GM23338 (cell line): ENCODE measurements around the gene WDR54. TPM values are rescaled to one million over a fixed set of nuclear protein-coding genes. Genes with fewer than 3 reads are reported as not detected.
A peak's percentile ranks its signal among the peaks of the same experiment; 100 is the strongest.

ENCODE experiments used
- ATAC-seq: fragments of 200-7000 bp; cut with Tn5 transposase; 3 replicates; pipeline ENCODE4 v1.9.1; 2020
- DNase-seq: peaks from one replicate; pipeline ENCODE4 v3.0.0-alpha.2; 2015; ENCODE audit warnings: low spot score
- H2AFZ ChIP-seq: fragments of 200-600 bp; sonication (generic); 2 replicates; pipeline ENCODE4 v1.8.0; 2016; ENCODE audit warnings: antibody characterized with exemption, mild to moderate bottlenecking, moderate library complexity
- H3F3A ChIP-seq: fragments of 200-600 bp; sonication (generic); replicated peaks from 2 replicates; pipeline ENCODE4 v1.8.0; 2017; ENCODE audit warnings: antibody characterized with exemption, mixed run types, low read depth
- H3K27ac ChIP-seq: fragments of 200-600 bp; sonication (generic); 2 replicates; pipeline ENCODE4 v1.6.1; 2016; ENCODE audit warnings: low read depth
- H3K27me3 ChIP-seq: fragments of 200-600 bp; sonication (generic); 2 replicates; pipeline ENCODE4 v1.8.0; 2016; ENCODE audit warnings: mild to moderate bottlenecking, mixed run types, moderate library complexity; ENCODE audit not compliant: insufficient read depth
- H3K36me3 ChIP-seq: fragments of 200-600 bp; sonication (generic); 2 replicates; pipeline ENCODE4 v1.8.0; 2016; ENCODE audit warnings: mild to moderate bottlenecking; ENCODE audit not compliant: insufficient read depth
- H3K4me1 ChIP-seq: fragments of 200-600 bp; sonication (generic); 2 replicates; pipeline ENCODE4 v1.8.0; 2016; ENCODE audit warnings: mild to moderate bottlenecking, moderate library complexity; ENCODE audit not compliant: insufficient read depth
- H3K4me2 ChIP-seq: fragments of 200-600 bp; sonication (generic); 2 replicates; pipeline ENCODE4 v1.7.1; 2017; ENCODE audit warnings: mixed run types
- H3K4me3 ChIP-seq: fragments of 200-600 bp; sonication (generic); 2 replicates; pipeline ENCODE4 v1.6.1; 2016; ENCODE audit warnings: mixed run types
- H3K79me2 ChIP-seq: fragments of 200-600 bp; sonication (generic); replicated peaks from 2 replicates; pipeline ENCODE4 v1.8.0; 2017; ENCODE audit warnings: mild to moderate bottlenecking; ENCODE audit not compliant: insufficient read depth
- H3K9me2 ChIP-seq: fragments of 200-600 bp; sonication (generic); 2 replicates; pipeline ENCODE4 v1.8.0; 2017; ENCODE audit not compliant: insufficient read depth
- H4K20me1 ChIP-seq: fragments of 200-600 bp; sonication (generic); replicated peaks from 2 replicates; pipeline ENCODE4 v1.8.0; 2017; ENCODE audit warnings: mild to moderate bottlenecking; ENCODE audit not compliant: insufficient read depth
- H3K27ac Mint-ChIP-seq: 2 replicates; pipeline ENCODE4 v1.8.0; 2020; ENCODE audit warnings: inconsistent platforms, mild to moderate bottlenecking, moderate library complexity, mixed read lengths
- H3K27me3 Mint-ChIP-seq: 3 replicates; pipeline ENCODE4 v1.8.0; 2022; ENCODE audit warnings: low read depth, mild to moderate bottlenecking, moderate library complexity, mixed read lengths, inconsistent platforms; ENCODE audit not compliant: insufficient read depth, poor library complexity
- H3K36me3 Mint-ChIP-seq: 3 replicates; pipeline ENCODE4 v1.8.0; 2021; ENCODE audit warnings: low read depth, mild to moderate bottlenecking, inconsistent platforms, moderate library complexity, mixed read lengths
- H3K4me1 Mint-ChIP-seq: 3 replicates; pipeline ENCODE4 v1.8.0; 2020; ENCODE audit warnings: mild to moderate bottlenecking, inconsistent platforms, mixed read lengths
- H3K4me3 Mint-ChIP-seq: 3 replicates; pipeline ENCODE4 v1.8.0; 2021; ENCODE audit warnings: moderate library complexity, mild to moderate bottlenecking, inconsistent platforms, mixed read lengths
- H3K9me3 Mint-ChIP-seq: 3 replicates; pipeline ENCODE4 v1.8.0; 2020; ENCODE audit warnings: moderate library complexity, mild to moderate bottlenecking, inconsistent platforms, mixed read lengths
- CREB1 ChIP-seq: fragments of 250-450 bp; sonication (Bioruptor Pico); IDR thresholded peaks from 2 replicates; pipeline ENCODE4 v1.5.0; 2020; ENCODE audit warnings: low read depth, mild to moderate bottlenecking, moderate library complexity
- CTCF ChIP-seq, 2 experiments: fragments of 200-600 bp in 1 of 2; sonication (generic) in 1 of 2; conservative IDR thresholded peaks; 2 replicates each; pipeline versions ENCODE4 v1.5.1 to v1.6.1; 2016 to 2017; ENCODE audit warnings: antibody characterized with exemption in 2 of 2, low read depth in 2 of 2, mild to moderate bottlenecking in 2 of 2, moderate library complexity in 1 of 2
- EZH2 ChIP-seq: fragments of 200-600 bp; sonication (generic); IDR thresholded peaks from one replicate; pipeline ENCODE4 v1.8.0; 2017; ENCODE audit warnings: antibody characterized with exemption, mild to moderate bottlenecking, low read depth; ENCODE audit not compliant: unreplicated experiment
- JUNB ChIP-seq: IDR thresholded peaks from one replicate; pipeline ENCODE4 v1.6.1; 2016; ENCODE audit warnings: antibody characterized with exemption; ENCODE audit not compliant: unreplicated experiment
- NANOG ChIP-seq: IDR thresholded peaks from 2 replicates; pipeline ENCODE4 v1.6.1; 2016; ENCODE audit warnings: antibody characterized with exemption, borderline replicate concordance
- polyA plus RNA-seq: library from polyadenylated mRNA; unstranded; fragments of >200 nt; fragmentation: Nextera tagmentation; extraction: Ambion mirVana; gene quantifications from 2 replicates; pipeline ENCODE4 v1.2.1, GENCODE V29; 2016
- total RNA-seq: library from RNA; depleted of rRNA; stranded (reverse); fragments of >200 nt; shearing (Covaris generic); gene quantifications from 2 replicates; pipeline ENCODE4 v1.2.3, GENCODE V29; 2014
- TF ChIP-seq, protein P1 (sequence below): fragments of 250-450 bp; sonication (Bioruptor Pico); IDR thresholded peaks from 2 replicates; pipeline ENCODE4 v1.5.0; 2020; ENCODE audit warnings: mild to moderate bottlenecking, moderate library complexity

The WDR54 gene
- total and polyA plus RNA-seq, 2 experiments from 2014 or later = 41.3 to 42.6 TPM

GRCh38 chr2:74457129-74457548 is 35.6 kb downstream of the WDR54 start:
- Histone ChIP-seq H3K79me2 (peaks cover 5% of the 10 kb centered on the region), H3K27me3 (no peaks in the 10 kb centered on the region), H3K4me3 (peak overlapping the region; percentile 70), H3K36me3 (no peaks in the 10 kb centered on the region), H3K9me2 (no peaks in the 10 kb centered on the region), H3K4me2 (peak overlapping the region; percentile 88), H3K27ac (peak overlapping the region; percentile 98), H3K4me1 (peaks cover 17% of the 10 kb centered on the region), H3F3A (peaks cover 21% of the 10 kb centered on the region), H2AFZ (peak overlapping the region; percentile 89), H4K20me1 (peaks cover 4% of the 10 kb centered on the region; the same call in 1 of the 2 replicates)
- peak overlapping the region; percentile 94 for H3K27ac Mint-ChIP-seq
- peaks cover 24% of the 10 kb centered on the region for H3K27me3 Mint-ChIP-seq
- H3K9me3 Mint-ChIP-seq = no peaks in the 10 kb centered on the region; the same call in 1 of the 3 replicates
- H3K4me3 Mint-ChIP-seq = peak overlapping the region; percentile 94
- peak; percentile 23; the same call in 2 of the 3 replicates for ATAC-seq
- TF ChIP-seq CREB1 = no peak
- no peak for TF ChIP-seq NANOG
- TF ChIP-seq EZH2 = no peak
- TF ChIP-seq, protein P1, sequence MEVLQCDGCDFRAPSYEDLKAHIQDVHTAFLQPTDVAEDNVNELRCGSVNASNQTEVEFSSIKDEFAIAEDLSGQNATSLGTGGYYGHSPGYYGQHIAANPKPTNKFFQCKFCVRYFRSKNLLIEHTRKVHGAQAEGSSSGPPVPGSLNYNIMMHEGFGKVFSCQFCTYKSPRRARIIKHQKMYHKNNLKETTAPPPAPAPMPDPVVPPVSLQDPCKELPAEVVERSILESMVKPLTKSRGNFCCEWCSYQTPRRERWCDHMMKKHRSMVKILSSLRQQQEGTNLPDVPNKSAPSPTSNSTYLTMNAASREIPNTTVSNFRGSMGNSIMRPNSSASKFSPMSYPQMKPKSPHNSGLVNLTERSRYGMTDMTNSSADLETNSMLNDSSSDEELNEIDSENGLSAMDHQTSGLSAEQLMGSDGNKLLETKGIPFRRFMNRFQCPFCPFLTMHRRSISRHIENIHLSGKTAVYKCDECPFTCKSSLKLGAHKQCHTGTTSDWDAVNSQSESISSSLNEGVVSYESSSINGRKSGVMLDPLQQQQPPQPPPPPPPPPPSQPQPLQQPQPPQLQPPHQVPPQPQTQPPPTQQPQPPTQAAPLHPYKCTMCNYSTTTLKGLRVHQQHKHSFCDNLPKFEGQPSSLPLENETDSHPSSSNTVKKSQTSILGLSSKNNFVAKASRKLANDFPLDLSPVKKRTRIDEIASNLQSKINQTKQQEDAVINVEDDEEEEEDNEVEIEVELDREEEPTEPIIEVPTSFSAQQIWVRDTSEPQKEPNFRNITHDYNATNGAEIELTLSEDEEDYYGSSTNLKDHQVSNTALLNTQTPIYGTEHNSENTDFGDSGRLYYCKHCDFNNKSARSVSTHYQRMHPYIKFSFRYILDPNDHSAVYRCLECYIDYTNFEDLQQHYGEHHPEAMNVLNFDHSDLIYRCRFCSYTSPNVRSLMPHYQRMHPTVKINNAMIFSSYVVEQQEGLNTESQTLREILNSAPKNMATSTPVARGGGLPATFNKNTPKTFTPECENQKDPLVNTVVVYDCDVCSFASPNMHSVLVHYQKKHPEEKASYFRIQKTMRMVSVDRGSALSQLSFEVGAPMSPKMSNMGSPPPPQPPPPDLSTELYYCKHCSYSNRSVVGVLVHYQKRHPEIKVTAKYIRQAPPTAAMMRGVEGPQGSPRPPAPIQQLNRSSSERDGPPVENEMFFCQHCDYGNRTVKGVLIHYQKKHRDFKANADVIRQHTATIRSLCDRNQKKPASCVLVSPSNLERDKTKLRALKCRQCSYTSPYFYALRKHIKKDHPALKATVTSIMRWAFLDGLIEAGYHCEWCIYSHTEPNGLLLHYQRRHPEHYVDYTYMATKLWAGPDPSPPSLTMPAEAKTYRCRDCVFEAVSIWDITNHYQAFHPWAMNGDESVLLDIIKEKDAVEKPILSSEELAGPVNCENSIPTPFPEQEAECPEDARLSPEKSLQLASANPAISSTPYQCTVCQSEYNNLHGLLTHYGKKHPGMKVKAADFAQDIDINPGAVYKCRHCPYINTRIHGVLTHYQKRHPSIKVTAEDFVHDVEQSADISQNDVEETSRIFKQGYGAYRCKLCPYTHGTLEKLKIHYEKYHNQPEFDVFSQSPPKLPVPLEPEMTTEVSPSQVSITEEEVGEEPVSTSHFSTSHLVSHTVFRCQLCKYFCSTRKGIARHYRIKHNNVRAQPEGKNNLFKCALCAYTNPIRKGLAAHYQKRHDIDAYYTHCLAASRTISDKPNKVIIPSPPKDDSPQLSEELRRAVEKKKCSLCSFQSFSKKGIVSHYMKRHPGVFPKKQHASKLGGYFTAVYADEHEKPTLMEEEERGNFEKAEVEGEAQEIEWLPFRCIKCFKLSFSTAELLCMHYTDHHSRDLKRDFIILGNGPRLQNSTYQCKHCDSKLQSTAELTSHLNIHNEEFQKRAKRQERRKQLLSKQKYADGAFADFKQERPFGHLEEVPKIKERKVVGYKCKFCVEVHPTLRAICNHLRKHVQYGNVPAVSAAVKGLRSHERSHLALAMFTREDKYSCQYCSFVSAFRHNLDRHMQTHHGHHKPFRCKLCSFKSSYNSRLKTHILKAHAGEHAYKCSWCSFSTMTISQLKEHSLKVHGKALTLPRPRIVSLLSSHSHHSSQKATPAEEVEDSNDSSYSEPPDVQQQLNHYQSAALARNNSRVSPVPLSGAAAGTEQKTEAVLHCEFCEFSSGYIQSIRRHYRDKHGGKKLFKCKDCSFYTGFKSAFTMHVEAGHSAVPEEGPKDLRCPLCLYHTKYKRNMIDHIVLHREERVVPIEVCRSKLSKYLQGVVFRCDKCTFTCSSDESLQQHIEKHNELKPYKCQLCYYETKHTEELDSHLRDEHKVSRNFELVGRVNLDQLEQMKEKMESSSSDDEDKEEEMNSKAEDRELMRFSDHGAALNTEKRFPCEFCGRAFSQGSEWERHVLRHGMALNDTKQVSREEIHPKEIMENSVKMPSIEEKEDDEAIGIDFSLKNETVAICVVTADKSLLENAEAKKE = no peak
- no peak for TF ChIP-seq JUNB
- TF ChIP-seq CTCF (conservative IDR thresholded peaks at IDR 0.05; ENCODE audit: low read depth in 2 of 2) = peak in 1 of 2 experiments; percentile 4; a peak in 1 of 4 replicates
- peaks cover 32% of the 10 kb centered on the region for H3K4me1 Mint-ChIP-seq
- no peak for DNase-seq
- H3K36me3 Mint-ChIP-seq = peaks cover 8% of the 10 kb centered on the region
